IMR-90 (cell line): ENCODE measurements around the gene MRAP. TPM values are rescaled to one million over a fixed set of nuclear protein-coding genes. Genes with fewer than 3 reads are reported as not detected.
"Not testable (repeated sequence)": the region's sequence is repeated elsewhere in the genome, so short reads cannot be mapped to it uniquely, and the experiment has no call there.

Experiments used
- ATAC-seq: fragments of 200-7000 bp; cut with Tn5 transposase; 2 replicates; pipeline ENCODE4 v1.9.1; 2020; ENCODE audit warnings: low read depth, mild to moderate bottlenecking, moderate library complexity
- BruUV-seq: library from RNA; stranded (reverse); fragments of 400-500 nt; replicated peaks from 2 replicates; lab custom pipeline; 2021; lab: Mats Ljungman, UMichigan
- CTCF ChIA-PET: fragments of 300-600 bp; formaldehyde crosslinking; extraction: SDS; loops from one replicate; lab custom pipeline; 2021; ENCODE audit warnings: antibody characterized with exemption; lab: Yijun Ruan, JAX
- POLR2A ChIA-PET: fragments of 300-600 bp; sonication (Branson Sonifier 250); formaldehyde crosslinking; loops from one replicate; lab custom pipeline; 2022; ENCODE audit warnings: antibody characterized with exemption; ENCODE audit not compliant: unreplicated experiment; lab: Charles Lee
- DNase-seq: peaks from one replicate; pipeline ENCODE4 v3.0.0; 2013
- H2AFZ ChIP-seq: replicated peaks from 2 replicates; pipeline ENCODE3; 2013; ENCODE audit warnings: low read length, mild to moderate bottlenecking; ENCODE audit not compliant: poor library complexity
- H2AK5ac ChIP-seq: 2 replicates; pipeline ENCODE4 v1.6.1; 2013; ENCODE audit warnings: low read depth, low read length, inconsistent platforms
- H2AK9ac ChIP-seq: replicated peaks from 2 replicates; pipeline ENCODE3; 2013; ENCODE audit warnings: mild to moderate bottlenecking, low read depth, low read length, moderate library complexity; ENCODE audit not compliant: poor library complexity
- H2BK120ac ChIP-seq: 2 replicates; pipeline ENCODE4 v1.6.1; 2013; ENCODE audit warnings: low read depth, low read length, inconsistent platforms
- H2BK15ac ChIP-seq: 3 replicates; pipeline ENCODE4 v1.6.1; 2013; ENCODE audit warnings: low read depth, low read length, inconsistent platforms
- H2BK20ac ChIP-seq: 2 replicates; pipeline ENCODE4 v1.6.1; 2013; ENCODE audit warnings: low read depth, mild to moderate bottlenecking, inconsistent platforms, low read length, moderate library complexity
- H2BK5ac ChIP-seq: 2 replicates; pipeline ENCODE4 v1.6.1; 2013; ENCODE audit warnings: mild to moderate bottlenecking, low read depth, low read length, inconsistent platforms; ENCODE audit not compliant: poor library complexity, severe bottlenecking
- H3K14ac ChIP-seq: replicated peaks from 2 replicates; pipeline ENCODE4 v1.6.1; 2013; ENCODE audit warnings: low read depth, low read length, inconsistent platforms
- H3K18ac ChIP-seq: 2 replicates; pipeline ENCODE4 v1.6.1; 2013; ENCODE audit warnings: low read depth, low read length, control low read depth
- H3K23ac ChIP-seq: 2 replicates; pipeline ENCODE4 v1.6.1; 2013; ENCODE audit warnings: low read depth, low read length, inconsistent platforms
- H3K27ac ChIP-seq: 2 replicates; pipeline ENCODE4 v1.5.1; 2013; ENCODE audit warnings: mild to moderate bottlenecking, control low read depth, low read length; ENCODE audit not compliant: insufficient read depth
- H3K27me3 ChIP-seq: 2 replicates; pipeline ENCODE4 v1.6.1; 2013; ENCODE audit warnings: low read length; ENCODE audit not compliant: control insufficient read depth, insufficient read depth
- H3K36me3 ChIP-seq: 2 replicates; pipeline ENCODE4 v1.6.1; 2013; ENCODE audit warnings: low read length, mixed read lengths; ENCODE audit not compliant: control insufficient read depth, insufficient read depth
- H3K4ac ChIP-seq: 2 replicates; pipeline ENCODE4 v1.6.1; 2013; ENCODE audit warnings: low read depth, low read length, inconsistent platforms
- H3K4me1 ChIP-seq: 2 replicates; pipeline ENCODE4 v1.6.1; 2013; ENCODE audit warnings: low read length, mixed read lengths; ENCODE audit not compliant: control insufficient read depth, insufficient read depth
- H3K4me2 ChIP-seq: 2 replicates; pipeline ENCODE4 v1.6.1; 2013; ENCODE audit warnings: low read depth, mild to moderate bottlenecking, control low read depth, low read length, moderate library complexity
- H3K4me3 ChIP-seq: 2 replicates; pipeline ENCODE4 v1.5.1; 2013; ENCODE audit warnings: low read depth, mild to moderate bottlenecking, control low read depth, low read length, moderate library complexity; ENCODE audit not compliant: insufficient read depth
- H3K56ac ChIP-seq: 2 replicates; pipeline ENCODE4 v1.6.1; 2013; ENCODE audit warnings: low read length, inconsistent platforms; ENCODE audit not compliant: insufficient read depth; ENCODE audit errors: extremely low read depth
- H3K79me1 ChIP-seq, 2 experiments: 2 replicates each; pipeline ENCODE4 v1.6.1; 2013; ENCODE audit warnings: low read length in 2 of 2, inconsistent platforms in 1 of 2, low read depth in 1 of 2
- H3K9ac ChIP-seq: 2 replicates; pipeline ENCODE4 v1.6.1; 2013; ENCODE audit warnings: low read depth, low read length, control low read depth
- H3K9me1 ChIP-seq: 2 replicates; pipeline ENCODE4 v1.6.1; 2013; ENCODE audit warnings: low read length, inconsistent platforms; ENCODE audit not compliant: insufficient read depth
- H3K9me3 ChIP-seq: 2 replicates; pipeline ENCODE4 v1.6.1; 2013; ENCODE audit warnings: low read length; ENCODE audit not compliant: control insufficient read depth, insufficient read depth
- H4K20me1 ChIP-seq: 2 replicates; pipeline ENCODE4 v1.6.1; 2013; ENCODE audit warnings: low read length, inconsistent platforms; ENCODE audit not compliant: insufficient read depth
- H4K5ac ChIP-seq: 2 replicates; pipeline ENCODE4 v1.6.1; 2013; ENCODE audit warnings: mild to moderate bottlenecking, low read depth, low read length, control low read depth
- H4K8ac ChIP-seq, 2 experiments: 2 replicates each; pipeline ENCODE4 v1.6.1; 2013; ENCODE audit warnings: low read depth in 2 of 2, low read length in 2 of 2, control low read depth in 1 of 2, inconsistent platforms in 1 of 2
- H4K91ac ChIP-seq: 2 replicates; pipeline ENCODE4 v1.6.1; 2013; ENCODE audit warnings: low read depth, low read length, inconsistent platforms; ENCODE audit not compliant: insufficient read depth
- POLR2A ChIP-seq: IDR thresholded peaks from 2 replicates; pipeline ENCODE4 v1.6.1; 2012; ENCODE audit warnings: mild to moderate bottlenecking, low read depth, low read length
- WGBS, 2 experiments: methylation state at CpG; one replicate each; pipeline versions ENCODE4 v1.1.5 to v1.1.7; 2013; ENCODE audit warnings: missing lambda C conversion rate in 2 of 2; ENCODE audit not compliant: insufficient read length in 1 of 2; ENCODE audit errors: extremely low coverage in 2 of 2; 5-methylcytosine and 5-hydroxymethylcytosine counted together
- dilution Hi-C: fragments of 300-500 bp; cut with HindIII; formaldehyde crosslinking; loops from one replicate; pipeline ENCODE4 v1.14.3; 2018; ENCODE audit warnings: low sequenced_read_pairs; ENCODE audit not compliant: unreplicated experiment
- in situ Hi-C: fragments of 300-500 bp; cut with MboI; formaldehyde crosslinking; loops from 3 replicates; pipeline ENCODE4 v1.14.3; 2019; ENCODE audit warnings: low sequenced_read_pairs, inconsistent platforms, mixed read lengths
- intact Hi-C: fragments of 100-400 bp; cut with micrococcal nuclease; formaldehyde crosslinking; loops from 2 replicates; pipeline ENCODE4 v1.10.0; 2022
- polyA plus RNA-seq, 3 experiments: library from polyadenylated mRNA; depleted of rRNA; stranded (reverse); fragments of >200 nt; gene quantifications; 2 replicates each; pipeline ENCODE4 v1.2.3, GENCODE V29; 2012; ENCODE audit warnings: low replicate concordance in 1 of 3
- total RNA-seq: library from RNA; depleted of rRNA; stranded (reverse); fragments of >200 nt; gene quantifications from 2 replicates; pipeline ENCODE4 v1.2.3, GENCODE V29; 2012
- TF ChIP-seq, protein P1 (sequence below): conservative IDR thresholded peaks from 2 replicates; pipeline ENCODE4 v1.5.1; 2012; ENCODE audit warnings: mild to moderate bottlenecking, low read depth, low read length, improper control_type of control experiment

Gene MRAP
- total and polyA plus RNA-seq, 2 of the 4 experiments (the other 2 are of a cell fraction), result not detected

DNA sequence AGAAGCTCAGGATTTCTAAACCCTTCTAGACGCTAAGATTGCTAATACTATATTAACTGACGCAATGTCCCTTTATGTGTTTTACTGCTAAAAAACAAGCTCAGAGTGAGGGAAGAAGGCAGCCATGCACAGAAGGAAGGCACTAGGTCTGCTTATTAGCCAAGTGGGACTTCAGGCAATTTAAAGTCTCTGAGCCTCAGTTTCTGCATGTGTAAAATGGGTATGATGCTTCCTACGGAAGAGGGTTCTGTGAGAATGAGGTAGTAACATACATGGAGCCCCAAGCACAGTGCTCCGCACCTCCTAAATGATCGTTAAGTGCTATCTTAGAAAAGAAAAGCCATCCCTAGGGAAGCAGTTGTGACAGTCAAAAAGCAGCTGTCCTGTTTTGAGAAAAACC, 36.7 kb upstream of the MRAP start:
- Histone ChIP-seq H3K23ac (no peak overlapping the region), H4K91ac (no peak overlapping the region), H3K27ac (no peak overlapping the region), H3K4ac (no peak overlapping the region), H2AFZ (no peak overlapping the region), H3K4me3 (no peak overlapping the region), H3K9me3 (no peaks in the 10 kb centered on the region), H2BK20ac (no peak overlapping the region), H3K36me3 (peaks cover 2% of the 10 kb centered on the region), H4K20me1 (no peaks in the 10 kb centered on the region), H2BK15ac (no peak overlapping the region), H4K5ac (no peak overlapping the region), H2BK5ac (no peak overlapping the region), H2AK9ac (no peak overlapping the region), H3K14ac (no peak overlapping the region), H3K18ac (no peak overlapping the region), H3K4me2 (no peak overlapping the region), H4K8ac (no peak overlapping the region), H2BK120ac (no peak overlapping the region), H3K27me3 (no peaks in the 10 kb centered on the region), H3K9me1 (no peaks in the 10 kb centered on the region), H3K4me1 (peaks cover 2% of the 10 kb centered on the region; the same call in 1 of the 2 replicates), H3K56ac (no peak overlapping the region), H3K9ac (no peak overlapping the region), H2AK5ac (no peak overlapping the region), H3K79me1 (no peaks in the 10 kb centered on the region)
- TF ChIP-seq POLR2A, result no peak
- TF ChIP-seq, protein P1, sequence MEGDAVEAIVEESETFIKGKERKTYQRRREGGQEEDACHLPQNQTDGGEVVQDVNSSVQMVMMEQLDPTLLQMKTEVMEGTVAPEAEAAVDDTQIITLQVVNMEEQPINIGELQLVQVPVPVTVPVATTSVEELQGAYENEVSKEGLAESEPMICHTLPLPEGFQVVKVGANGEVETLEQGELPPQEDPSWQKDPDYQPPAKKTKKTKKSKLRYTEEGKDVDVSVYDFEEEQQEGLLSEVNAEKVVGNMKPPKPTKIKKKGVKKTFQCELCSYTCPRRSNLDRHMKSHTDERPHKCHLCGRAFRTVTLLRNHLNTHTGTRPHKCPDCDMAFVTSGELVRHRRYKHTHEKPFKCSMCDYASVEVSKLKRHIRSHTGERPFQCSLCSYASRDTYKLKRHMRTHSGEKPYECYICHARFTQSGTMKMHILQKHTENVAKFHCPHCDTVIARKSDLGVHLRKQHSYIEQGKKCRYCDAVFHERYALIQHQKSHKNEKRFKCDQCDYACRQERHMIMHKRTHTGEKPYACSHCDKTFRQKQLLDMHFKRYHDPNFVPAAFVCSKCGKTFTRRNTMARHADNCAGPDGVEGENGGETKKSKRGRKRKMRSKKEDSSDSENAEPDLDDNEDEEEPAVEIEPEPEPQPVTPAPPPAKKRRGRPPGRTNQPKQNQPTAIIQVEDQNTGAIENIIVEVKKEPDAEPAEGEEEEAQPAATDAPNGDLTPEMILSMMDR, result no peak
- CTCF ChIA-PET, result interaction anchor here (1.0 to 1.3 kb wide), 2 partner anchors 389 to 424 kb away, joined by 3 to 5 read pairs; partner anchors contain the start of gene HUNK
- WGBS, 2 experiments, result 90% methylated on average over 3 of the region's 5 CpGs; no CpG with 5 or more reads in 1 of the 2 experiments
- DNase-seq (no peak), ATAC-seq (no peak)
- dilution Hi-C loops, result no loop called here
- BruUV-seq, result no TSS peak
- intact Hi-C loops, result no loop called here
- in situ Hi-C loops, result loop anchor here (5.0 kb wide), 2 partner anchors 395 to 470 kb away; no protein-coding TSS in a partner anchor
- POLR2A ChIA-PET, result no interaction called here

DNA sequence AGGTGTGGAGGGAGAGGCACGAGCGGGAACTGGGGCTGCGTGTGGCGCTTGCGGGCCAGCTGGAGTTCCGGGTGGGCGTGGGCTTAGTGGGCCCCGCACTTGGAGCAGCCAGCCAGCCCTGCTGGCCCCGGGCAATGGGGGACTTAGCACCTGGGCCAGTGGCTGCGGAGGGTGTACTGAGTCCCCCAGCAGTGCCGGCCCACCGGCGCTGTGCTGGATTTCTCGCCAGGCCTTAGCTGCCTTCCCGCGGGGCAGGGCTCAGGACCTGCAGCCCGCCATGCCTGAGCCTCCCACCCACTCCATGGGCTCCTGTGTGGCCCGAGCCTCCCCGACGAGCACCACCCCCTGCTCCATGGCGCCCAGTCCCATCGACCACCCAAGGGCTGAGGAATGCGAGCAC, 33.3 kb upstream of the MRAP start:
- H3K14ac ChIP-seq, POLR2A ChIA-PET, H3K27me3 ChIP-seq, H3K23ac ChIP-seq, H3K4me2 ChIP-seq, H4K8ac ChIP-seq, H3K27ac ChIP-seq, H2AK5ac ChIP-seq, H2BK120ac ChIP-seq, H2AK9ac ChIP-seq, H3K4me3 ChIP-seq, in situ Hi-C loops, H4K5ac ChIP-seq, BruUV-seq, H2AFZ ChIP-seq, H3K4me1 ChIP-seq, H3K56ac ChIP-seq, H3K9ac ChIP-seq, H2BK15ac ChIP-seq, H3K9me1 ChIP-seq, H3K9me3 ChIP-seq, CTCF ChIA-PET, H3K79me1 ChIP-seq, H4K20me1 ChIP-seq, dilution Hi-C loops, DNase-seq, H4K91ac ChIP-seq, H3K18ac ChIP-seq, ATAC-seq, H2BK20ac ChIP-seq, H2BK5ac ChIP-seq, H3K4ac ChIP-seq, intact Hi-C loops: not testable (repeated sequence)
- WGBS, 2 experiments, result no CpG with 5 or more reads among the region's 23 CpGs
- H3K36me3 ChIP-seq, result peaks cover 12% of the 10 kb centered on the region
